Mucosa of stomach (tissue), 1 donor: ENCODE data around the gene AVL9.
"Not testable (repeated sequence)": the region's sequence is repeated elsewhere in the genome, so short reads cannot be mapped to it uniquely, and the experiment has no call there.

Experiments used
- H3K27me3 ChIP-seq: one replicate; pipeline ENCODE4 v1.7.0; 2013; ENCODE audit warnings: mild to moderate bottlenecking, low read length; ENCODE audit not compliant: control insufficient read depth, insufficient read depth
- H3K36me3 ChIP-seq: one replicate; pipeline ENCODE4 v1.7.0; 2013; ENCODE audit warnings: low read length; ENCODE audit not compliant: control insufficient read depth, insufficient read depth
- H3K4me1 ChIP-seq: one replicate; pipeline ENCODE4 v1.7.0; 2013; ENCODE audit warnings: mild to moderate bottlenecking, low read length; ENCODE audit not compliant: control insufficient read depth, insufficient read depth
- H3K4me3 ChIP-seq: one replicate; pipeline ENCODE4 v1.7.0; 2013; ENCODE audit warnings: low read length
- H3K9ac ChIP-seq: one replicate; pipeline ENCODE4 v1.7.0; 2013; ENCODE audit warnings: mild to moderate bottlenecking, low read length, moderate library complexity
- H3K9me3 ChIP-seq: one replicate; pipeline ENCODE4 v1.7.0; 2013; ENCODE audit warnings: mild to moderate bottlenecking, low read length, moderate library complexity; ENCODE audit not compliant: control insufficient read depth
- donor health status: Pancreatic carcinoma.

The AVL9 gene

GRCh38 chr7:32582036-32582435, 86.7 kb downstream of the AVL9 start:
- H3K36me3 ChIP-seq = peaks cover 12% of the 10 kb centered on the region

GRCh38 chr7:32583791-32584190, 88.5 kb downstream of the AVL9 start:
- Histone ChIP-seq H3K4me1 (no peaks in the 10 kb centered on the region), H3K27me3 (no peaks in the 10 kb centered on the region), H3K9me3 (no peaks in the 10 kb centered on the region), H3K4me3 (no peak overlapping the region), H3K9ac (no peak overlapping the region), H3K36me3 (peaks cover 15% of the 10 kb centered on the region)

More at GRCh38 chr7:32582036-32582435, 86.7 kb downstream of the AVL9 start:
- H3K4me1 ChIP-seq = no peaks in the 10 kb centered on the region
- H3K4me3 ChIP-seq = no peak overlapping the region
- no peak overlapping the region for H3K9ac ChIP-seq
- H3K9me3 ChIP-seq = no peaks in the 10 kb centered on the region
- H3K27me3 ChIP-seq = no peaks in the 10 kb centered on the region

- H3K9ac ChIP-seq = no peak overlapping the region
- peaks cover 15% of the 10 kb centered on the region for H3K36me3 ChIP-seq
- no peaks in the 10 kb centered on the region for H3K4me1 ChIP-seq
- H3K4me3 ChIP-seq = no peak overlapping the region
- no peaks in the 10 kb centered on the region for H3K27me3 ChIP-seq
- H3K9me3 ChIP-seq = no peaks in the 10 kb centered on the region
Observed at GRCh38 chr7:32586291-32587221, 91.3 kb downstream of the AVL9 start.

GRCh38 chr7:32587411-32587948, 92.2 kb downstream of the AVL9 start:
- no peaks in the 10 kb centered on the region for H3K4me1 ChIP-seq
- no peaks in the 10 kb centered on the region for H3K9me3 ChIP-seq
- H3K4me3 ChIP-seq = no peak overlapping the region
- no peak overlapping the region for H3K9ac ChIP-seq
- H3K27me3 ChIP-seq = no peaks in the 10 kb centered on the region
- peaks cover 15% of the 10 kb centered on the region for H3K36me3 ChIP-seq

- peaks cover 15% of the 10 kb centered on the region for H3K36me3 ChIP-seq
- H3K4me1 ChIP-seq = no peaks in the 10 kb centered on the region
- H3K9ac ChIP-seq = no peak overlapping the region
- H3K4me3 ChIP-seq = no peak overlapping the region
- no peaks in the 10 kb centered on the region for H3K27me3 ChIP-seq
- H3K9me3 ChIP-seq = no peaks in the 10 kb centered on the region
Observed at GRCh38 chr7:32588657-32589056, 93.4 kb downstream of the AVL9 start.

- H3K36me3 ChIP-seq = peaks cover 3% of the 10 kb centered on the region
- no peak overlapping the region for H3K9ac ChIP-seq
- H3K4me3 ChIP-seq = no peak overlapping the region
- H3K27me3 ChIP-seq = no peaks in the 10 kb centered on the region
- H3K9me3 ChIP-seq = no peaks in the 10 kb centered on the region
- H3K4me1 ChIP-seq = no peaks in the 10 kb centered on the region
Observed at GRCh38 chr7:32591938-32592337, 96.6 kb downstream of the AVL9 start.

- H3K27me3 ChIP-seq = no peaks in the 10 kb centered on the region
- H3K9me3 ChIP-seq = no peaks in the 10 kb centered on the region
Observed at GRCh38 chr7:32592701-32593100, 97.4 kb downstream of the AVL9 start.

GRCh38 chr7:32594965-32595490, 99.7 kb downstream of the AVL9 start:
- no peaks in the 10 kb centered on the region for H3K36me3 ChIP-seq
- no peaks in the 10 kb centered on the region for H3K4me1 ChIP-seq
- H3K4me3 ChIP-seq = no peak overlapping the region
- no peaks in the 10 kb centered on the region for H3K27me3 ChIP-seq
- H3K9ac ChIP-seq = no peak overlapping the region
- no peaks in the 10 kb centered on the region for H3K9me3 ChIP-seq

More at GRCh38 chr7:32592701-32593100, 97.4 kb downstream of the AVL9 start:
- H3K9ac ChIP-seq = no peak overlapping the region
- no peak overlapping the region for H3K4me3 ChIP-seq
- H3K36me3 ChIP-seq = no peaks in the 10 kb centered on the region
- H3K4me1 ChIP-seq = no peaks in the 10 kb centered on the region

- H3K4me3 ChIP-seq, H3K36me3 ChIP-seq, H3K9me3 ChIP-seq, H3K27me3 ChIP-seq, H3K4me1 ChIP-seq, H3K9ac ChIP-seq: not testable (repeated sequence)
Observed at GRCh38 chr7:32601196-32601595, 105.9 kb downstream of the AVL9 start.

- H3K9ac ChIP-seq = no peak overlapping the region
- no peaks in the 10 kb centered on the region for H3K36me3 ChIP-seq
- no peaks in the 10 kb centered on the region for H3K4me1 ChIP-seq
- no peak overlapping the region for H3K4me3 ChIP-seq
- H3K27me3 ChIP-seq = no peaks in the 10 kb centered on the region
- H3K9me3 ChIP-seq = no peaks in the 10 kb centered on the region
Observed at GRCh38 chr7:32602470-32602869, 107.2 kb downstream of the AVL9 start.

- not testable (repeated sequence) for H3K9me3 ChIP-seq, H3K36me3 ChIP-seq, H3K9ac ChIP-seq, H3K27me3 ChIP-seq, H3K4me1 ChIP-seq, H3K4me3 ChIP-seq
Observed at GRCh38 chr7:32603492-32603891, 108.2 kb downstream of the AVL9 start.

GRCh38 chr7:32604047-32604446, 108.8 kb downstream of the AVL9 start:
- H3K9me3 ChIP-seq, H3K27me3 ChIP-seq, H3K4me1 ChIP-seq, H3K9ac ChIP-seq, H3K4me3 ChIP-seq, H3K36me3 ChIP-seq: not testable (repeated sequence)
